DND-41 (cell line): ENCODE measurements around the gene TRIM59.
A peak's percentile ranks its signal among the peaks of the same experiment; 100 is the strongest.

ENCODE experiments used
- ATAC-seq: fragments of 200-7000 bp; cut with Tn5 transposase; 3 replicates; pipeline ENCODE4 v1.9.1; 2021; ENCODE audit warnings: low read depth; ENCODE audit not compliant: insufficient read depth
- DNase-seq: peaks from one replicate; pipeline ENCODE4 v3.0.0-alpha.2; 2020
- H2AFZ ChIP-seq: 2 replicates; pipeline ENCODE4 v1.6.0; 2012; ENCODE audit warnings: low read depth, low read length
- H3K27ac ChIP-seq: 2 replicates; pipeline ENCODE4 v1.5.1; 2012; ENCODE audit warnings: low read length, inconsistent platforms
- H3K27me3 ChIP-seq: fragments of 200-600 bp; sonication (generic); 2 replicates; pipeline ENCODE4 v1.6.0; 2012; ENCODE audit warnings: low read length, mild to moderate bottlenecking, inconsistent platforms; ENCODE audit not compliant: insufficient read depth, poor library complexity
- H3K36me3 ChIP-seq: 2 replicates; pipeline ENCODE4 v1.5.1; 2012; ENCODE audit warnings: low read length, inconsistent platforms; ENCODE audit not compliant: insufficient read depth
- H3K4me1 ChIP-seq: 2 replicates; pipeline ENCODE4 v1.5.1; 2012; ENCODE audit warnings: mild to moderate bottlenecking, low read length; ENCODE audit not compliant: insufficient read depth
- H3K4me2 ChIP-seq: 2 replicates; pipeline ENCODE4 v1.6.0; 2012; ENCODE audit warnings: mild to moderate bottlenecking, moderate library complexity, low read length, inconsistent platforms; ENCODE audit not compliant: insufficient read depth
- H3K4me3 ChIP-seq, 2 experiments: fragments of 200-600 bp in 1 of 2; shearing (Covaris generic) in 1 of 2; 2 replicates each; pipeline ENCODE4 v1.5.1; 2012 to 2016; ENCODE audit warnings: inconsistent platforms in 2 of 2, low read length in 2 of 2, mild to moderate bottlenecking in 2 of 2, low read depth in 1 of 2, moderate library complexity in 1 of 2
- H3K79me2 ChIP-seq: 2 replicates; pipeline ENCODE4 v1.6.0; 2012; ENCODE audit warnings: low read length, inconsistent platforms; ENCODE audit not compliant: insufficient read depth
- H3K9ac ChIP-seq: 2 replicates; pipeline ENCODE4 v1.6.0; 2012; ENCODE audit warnings: low read depth, mild to moderate bottlenecking, inconsistent platforms, low read length, moderate library complexity
- H3K9me3 ChIP-seq: 2 replicates; pipeline ENCODE4 v1.5.1; 2012; ENCODE audit warnings: low read length, moderate library complexity, mild to moderate bottlenecking, inconsistent platforms; ENCODE audit not compliant: insufficient read depth, severe bottlenecking
- H4K20me1 ChIP-seq: 2 replicates; pipeline ENCODE4 v1.6.0; 2012; ENCODE audit warnings: low read length; ENCODE audit not compliant: insufficient read depth
- CTCF ChIP-seq: IDR thresholded peaks from 2 replicates; pipeline ENCODE4 v1.5.1; 2012; ENCODE audit warnings: borderline replicate concordance, low read length, moderate library complexity, mild to moderate bottlenecking; ENCODE audit not compliant: poor library complexity, severe bottlenecking; ENCODE audit errors: extremely low read depth
- EZH2 ChIP-seq: IDR thresholded peaks from 3 replicates; pipeline ENCODE4 v1.6.1; 2012; ENCODE audit warnings: borderline replicate concordance, low read depth, mild to moderate bottlenecking, moderate library complexity, low read length, inconsistent platforms; ENCODE audit not compliant: severe bottlenecking

The TRIM59 gene

GRCh38 chr3:160440687-160441086, 8.9 kb downstream of the TRIM59 start:
- no peak for DNase-seq
- peaks cover 14% of the 10 kb centered on the region; the same call in 1 of the 2 replicates for H3K36me3 ChIP-seq

DNA sequence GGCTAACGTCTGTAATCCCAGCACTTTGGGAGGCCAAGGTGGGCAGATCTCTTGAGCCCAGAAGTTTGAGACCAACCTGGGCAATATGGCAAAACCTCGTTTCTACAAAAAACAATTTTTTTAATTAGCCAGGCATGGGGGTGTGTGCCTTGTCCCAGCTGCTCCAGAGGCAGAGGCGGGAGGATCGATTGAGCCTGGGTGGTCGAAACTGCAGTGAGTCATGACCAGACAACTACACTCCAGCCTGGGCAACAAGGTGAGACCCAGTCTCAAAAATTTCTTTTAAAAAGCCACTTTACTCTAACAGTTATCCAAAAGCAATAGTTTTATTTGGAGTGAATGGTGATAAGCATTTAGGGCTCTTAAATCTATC, 12.5 kb downstream of the TRIM59 start:
- ATAC-seq = peak; percentile 47; the same call in 1 of the 3 replicates

More at GRCh38 chr3:160440687-160441086, 8.9 kb downstream of the TRIM59 start:
- no peak overlapping the region for H3K27ac ChIP-seq
- H3K4me3 ChIP-seq = no peak overlapping the region
- H3K27me3 ChIP-seq = no peaks in the 10 kb centered on the region
- H3K9me3 ChIP-seq = no peaks in the 10 kb centered on the region
- no peaks in the 10 kb centered on the region for H3K79me2 ChIP-seq
- H4K20me1 ChIP-seq = no peaks in the 10 kb centered on the region
- ATAC-seq = no peak
- H3K9ac ChIP-seq = no peak overlapping the region
- no peaks in the 10 kb centered on the region for H3K4me1 ChIP-seq
- TF ChIP-seq CTCF = no peak
- TF ChIP-seq EZH2 = no peak
- no peak overlapping the region for H3K4me2 ChIP-seq
- no peak overlapping the region for H2AFZ ChIP-seq

DNA sequence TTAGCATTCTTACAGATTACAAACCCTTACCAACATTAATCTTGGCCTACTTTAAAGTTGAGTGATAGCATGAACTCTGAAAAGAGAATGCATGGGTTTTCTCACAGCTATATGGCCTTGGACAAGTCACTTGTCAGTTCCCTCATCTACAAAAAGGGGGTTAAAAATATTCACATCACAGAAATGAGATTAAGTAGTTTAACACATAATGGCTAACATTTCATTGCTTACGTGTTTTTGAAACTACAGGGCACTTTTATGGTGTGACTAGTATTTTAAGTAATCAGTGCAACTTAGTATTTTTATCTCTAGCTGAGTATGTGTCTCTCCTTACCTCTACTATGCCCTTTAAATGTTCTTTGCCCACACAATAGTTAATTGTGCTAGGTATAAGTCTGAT, 13.8 kb downstream of the TRIM59 start:
- Histone ChIP-seq H3K9me3 (no peaks in the 10 kb centered on the region), H3K36me3 (peaks cover 63% of the 10 kb centered on the region), H2AFZ (no peak overlapping the region), H3K4me2 (no peak overlapping the region), H3K79me2 (no peaks in the 10 kb centered on the region), H3K4me3 (no peak overlapping the region), H3K27me3 (no peaks in the 10 kb centered on the region), H3K27ac (no peak overlapping the region), H4K20me1 (peaks cover 8% of the 10 kb centered on the region; the same call in 1 of the 2 replicates), H3K9ac (no peak overlapping the region), H3K4me1 (no peaks in the 10 kb centered on the region)
- no peak for TF ChIP-seq CTCF
- no peak for TF ChIP-seq EZH2
- ATAC-seq = 0 out of 3 replicates have a peak, but pooled peaks have one; percentile 15
- no peak for DNase-seq

More for the DNA sequence above, 12.5 kb downstream of the TRIM59 start:
- Histone ChIP-seq H3K36me3 (peaks cover 50% of the 10 kb centered on the region), H3K9me3 (no peaks in the 10 kb centered on the region), H3K27me3 (no peaks in the 10 kb centered on the region), H3K4me1 (no peaks in the 10 kb centered on the region), H3K79me2 (no peaks in the 10 kb centered on the region), H3K9ac (no peak overlapping the region), H4K20me1 (peaks cover 8% of the 10 kb centered on the region; the same call in 1 of the 2 replicates), H3K4me3 (no peak overlapping the region), H3K27ac (no peak overlapping the region), H3K4me2 (no peak overlapping the region), H2AFZ (no peak overlapping the region)
- no peak for TF ChIP-seq CTCF
- TF ChIP-seq EZH2 = no peak
- no peak for DNase-seq

DNA sequence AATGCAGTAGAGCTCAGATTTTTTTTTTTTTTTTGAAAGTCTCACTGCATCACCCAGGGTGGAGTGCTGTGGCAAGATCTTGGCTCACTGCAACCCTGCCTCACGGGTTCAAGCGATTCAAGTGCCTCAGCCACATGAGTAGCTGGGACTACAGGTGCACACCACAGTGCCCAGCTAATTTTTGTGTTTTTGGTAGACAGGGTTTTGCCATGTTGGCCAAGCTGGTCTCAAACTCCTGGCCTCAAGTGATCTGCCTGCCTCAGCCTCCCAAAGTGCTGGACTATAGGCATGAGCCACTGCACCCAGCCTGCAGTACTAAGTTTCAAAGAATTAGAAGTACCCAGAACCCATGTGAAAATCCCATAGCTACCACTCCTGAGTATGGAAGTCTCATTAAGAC, 14.5 kb downstream of the TRIM59 start:
- H3K4me1 ChIP-seq = no peaks in the 10 kb centered on the region
- H2AFZ ChIP-seq = no peak overlapping the region
- H3K36me3 ChIP-seq = peaks cover 70% of the 10 kb centered on the region
- no peak overlapping the region for H3K4me3 ChIP-seq
- no peak overlapping the region for H3K27ac ChIP-seq
- no peak overlapping the region for H3K9ac ChIP-seq
- H4K20me1 ChIP-seq = peaks cover 8% of the 10 kb centered on the region; the same call in 1 of the 2 replicates
- H3K4me2 ChIP-seq = no peak overlapping the region
- H3K79me2 ChIP-seq = no peaks in the 10 kb centered on the region
- no peaks in the 10 kb centered on the region for H3K27me3 ChIP-seq
- TF ChIP-seq EZH2 (no peak), CTCF (no peak)
- DNase-seq (no peak), ATAC-seq (no peak)
- H3K9me3 ChIP-seq = no peaks in the 10 kb centered on the region
